Loucy (cell line): ENCODE results near the gene B4GALT1.

Experiments used
- H2AFZ ChIP-seq: fragments of 200-600 bp; sonication (generic); 2 replicates; pipeline ENCODE4 v1.6.0; 2016; ENCODE audit warnings: antibody characterized with exemption, mild to moderate bottlenecking, low read length, moderate library complexity
- H3F3A ChIP-seq: fragments of 200-600 bp; 2 replicates; pipeline ENCODE4 v1.6.0; 2016; ENCODE audit warnings: antibody characterized with exemption, low read depth, mild to moderate bottlenecking
- H3K27me3 ChIP-seq: fragments of 200-600 bp; sonication (generic); 2 replicates; pipeline ENCODE4 v1.6.1; 2014; ENCODE audit warnings: low read length, mild to moderate bottlenecking; ENCODE audit not compliant: insufficient read depth, poor library complexity, severe bottlenecking
- H3K36me3 ChIP-seq: fragments of 200-600 bp; sonication (generic); 2 replicates; pipeline ENCODE4 v1.6.1; 2016; ENCODE audit warnings: low read length; ENCODE audit not compliant: insufficient read depth
- H3K4me1 ChIP-seq: fragments of 200-600 bp; sonication (generic); 2 replicates; pipeline ENCODE4 v1.5.1; 2014; ENCODE audit warnings: low read length, mild to moderate bottlenecking; ENCODE audit not compliant: insufficient read depth, poor library complexity, severe bottlenecking
- H3K4me2 ChIP-seq: fragments of 200-600 bp; sonication (generic); 2 replicates; pipeline ENCODE4 v1.6.0; 2014; ENCODE audit warnings: antibody characterized with exemption, low read length, low read depth, mild to moderate bottlenecking; ENCODE audit not compliant: poor library complexity, severe bottlenecking
- H3K4me3 ChIP-seq: fragments of 200-600 bp; sonication (generic); 2 replicates; pipeline ENCODE4 v1.5.1; 2014; ENCODE audit warnings: low read length, mild to moderate bottlenecking, mixed read lengths; ENCODE audit not compliant: poor library complexity, severe bottlenecking
- H3K79me2 ChIP-seq: fragments of 200-600 bp; sonication (generic); 2 replicates; pipeline ENCODE4 v1.6.1; 2014; ENCODE audit warnings: low read length; ENCODE audit not compliant: insufficient read depth
- H3K9ac ChIP-seq: fragments of 200-600 bp; sonication (generic); 2 replicates; pipeline ENCODE4 v1.6.0; 2014; ENCODE audit warnings: mild to moderate bottlenecking, low read depth, low read length, moderate library complexity; ENCODE audit not compliant: poor library complexity, severe bottlenecking
- H3K9me2 ChIP-seq: fragments of 200-600 bp; sonication (generic); replicated peaks from 2 replicates; pipeline ENCODE4 v1.6.1; 2016; ENCODE audit warnings: low read depth, low read length, mixed read lengths
- H3K9me3 ChIP-seq: fragments of 200-600 bp; sonication (generic); 2 replicates; pipeline ENCODE4 v1.6.1; 2014; ENCODE audit warnings: mild to moderate bottlenecking, antibody characterized with exemption, low read length, low read depth; ENCODE audit not compliant: insufficient read depth
- H4K20me1 ChIP-seq: fragments of 200-600 bp; sonication (generic); 2 replicates; pipeline ENCODE4 v1.6.0; 2014; ENCODE audit warnings: antibody characterized with exemption, low read length, mild to moderate bottlenecking; ENCODE audit not compliant: insufficient read depth, poor library complexity, severe bottlenecking
- CTCF ChIP-seq: fragments of 200-600 bp; sonication (generic); conservative IDR thresholded peaks from 2 replicates; pipeline ENCODE4 v1.5.1; 2014; ENCODE audit warnings: mild to moderate bottlenecking, antibody characterized with exemption, low read length
- EZH2phosphoT487 ChIP-seq: fragments of 200-600 bp; IDR thresholded peaks from 2 replicates; pipeline ENCODE4 v1.6.1; 2018; ENCODE audit warnings: antibody characterized with exemption, mild to moderate bottlenecking, moderate library complexity, borderline replicate concordance

B4GALT1 gene

DNA sequence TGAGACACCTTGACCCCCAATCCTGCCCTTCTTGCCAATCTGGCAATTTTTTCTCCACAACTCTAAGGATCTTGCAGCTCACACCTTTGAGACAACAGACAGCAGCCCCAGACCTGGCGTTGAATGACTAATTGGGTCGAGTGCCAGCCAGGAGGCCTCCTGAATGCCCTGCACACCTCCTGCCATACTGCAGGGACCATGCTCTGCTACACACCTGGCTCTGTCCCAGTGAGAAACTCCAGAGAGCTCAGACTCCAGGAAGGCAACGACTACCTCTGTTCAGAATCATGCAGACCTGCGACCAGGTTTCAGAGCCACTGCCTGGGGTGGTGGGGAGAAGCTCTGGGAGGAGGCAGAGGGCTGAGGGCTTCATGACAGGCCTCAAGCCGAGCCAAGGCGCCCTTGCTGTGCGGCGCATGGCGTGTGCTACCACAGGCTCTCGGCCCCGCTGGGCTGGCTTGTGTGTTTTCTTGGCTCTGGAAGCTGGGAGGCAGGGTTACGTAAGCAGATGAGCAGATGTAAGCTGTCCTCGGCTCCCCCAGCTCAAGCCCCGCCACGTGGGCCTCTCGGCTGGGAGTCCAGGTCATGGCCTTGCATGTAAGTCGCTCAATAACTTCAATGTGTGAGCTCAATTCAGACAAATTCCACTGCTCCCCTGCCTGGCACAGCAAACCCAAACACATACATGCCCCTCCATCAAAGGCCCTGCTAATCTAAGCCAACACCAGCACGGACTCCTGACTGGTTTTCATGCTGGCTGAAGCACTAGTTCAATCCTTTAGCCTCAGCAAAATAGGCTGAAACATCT lies 27.5 kb downstream of the B4GALT1 start:
- Histone ChIP-seq H3K79me2 (peaks cover 41% of the 10 kb centered on the region), H4K20me1 (no peaks in the 10 kb centered on the region), H3K9me2 (no peaks in the 10 kb centered on the region), H3K4me1 (peaks cover 16% of the 10 kb centered on the region), H3F3A (no peaks in the 10 kb centered on the region), H3K27me3 (no peaks in the 10 kb centered on the region), H3K9me3 (no peaks in the 10 kb centered on the region), H2AFZ (no peak overlapping the region), H3K4me2 (no peak overlapping the region), H3K9ac (no peak overlapping the region), H3K36me3 (peaks cover under 1% of the 10 kb centered on the region; the same call in 1 of the 2 replicates), H3K4me3 (no peak overlapping the region)
- TF ChIP-seq CTCF, result no peak
- no peak for TF ChIP-seq EZH2phosphoT487

GRCh38 chr9:33138768-33139167 lies 28.4 kb downstream of the B4GALT1 start:
- no peak for TF ChIP-seq EZH2phosphoT487
- no peak for TF ChIP-seq CTCF
- Histone ChIP-seq H3K79me2 (peaks cover 34% of the 10 kb centered on the region), H3K9ac (no peak overlapping the region), H3K9me2 (no peaks in the 10 kb centered on the region), H3K4me3 (no peak overlapping the region), H3K9me3 (no peaks in the 10 kb centered on the region), H3K4me2 (no peak overlapping the region), H2AFZ (no peak overlapping the region), H3F3A (no peaks in the 10 kb centered on the region), H3K36me3 (peaks cover 9% of the 10 kb centered on the region; the same call in 1 of the 2 replicates), H3K27me3 (no peaks in the 10 kb centered on the region), H4K20me1 (no peaks in the 10 kb centered on the region), H3K4me1 (peaks cover 15% of the 10 kb centered on the region)

DNA sequence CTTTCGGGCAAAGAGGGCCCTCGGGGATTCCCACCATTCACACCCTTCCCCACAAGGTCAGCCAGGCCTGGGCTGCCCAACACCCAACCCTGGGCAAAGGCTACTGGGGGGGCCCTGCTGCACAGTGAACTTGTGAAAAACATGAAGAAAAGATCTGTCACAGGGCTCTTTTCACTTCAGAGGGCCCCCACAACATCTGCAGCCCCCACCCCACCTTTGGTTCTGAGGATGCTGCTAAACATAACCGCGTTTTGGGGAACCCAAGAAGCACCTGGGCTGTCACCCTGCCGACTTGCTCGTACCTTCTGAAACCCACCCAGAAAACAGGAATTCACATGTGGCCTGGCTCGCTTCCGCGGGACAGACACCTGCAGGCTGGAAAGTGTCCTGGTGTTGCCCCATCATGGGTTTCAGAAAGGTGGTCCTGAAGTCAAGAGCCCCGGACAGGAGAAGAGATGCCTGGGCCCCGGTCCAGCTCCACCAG lies 29.3 kb downstream of the B4GALT1 start:
- no peaks in the 10 kb centered on the region for H4K20me1 ChIP-seq
- H3K9ac ChIP-seq, result no peak overlapping the region

More for the DNA sequence above, 29.3 kb downstream of the B4GALT1 start:
- Histone ChIP-seq H3K27me3 (no peaks in the 10 kb centered on the region), H3K4me1 (peaks cover 7% of the 10 kb centered on the region), H3K4me3 (no peak overlapping the region), H3F3A (no peaks in the 10 kb centered on the region), H2AFZ (no peak overlapping the region), H3K9me3 (no peaks in the 10 kb centered on the region), H3K36me3 (peaks cover 17% of the 10 kb centered on the region; the same call in 1 of the 2 replicates), H3K4me2 (no peak overlapping the region), H3K9me2 (no peaks in the 10 kb centered on the region), H3K79me2 (peaks cover 27% of the 10 kb centered on the region)
- TF ChIP-seq EZH2phosphoT487 (no peak), CTCF (no peak)
